B cell (primary cell): Measurements from ENCODE around the gene GALNT10.

Experiments used
- CTCF ChIP-seq: fragments of 200-600 bp; IDR thresholded peaks from one replicate; pipeline ENCODE4 v1.8.0; 2022; ENCODE audit warnings: antibody characterized with exemption, mild to moderate bottlenecking
- EZH2 ChIP-seq: IDR thresholded peaks from 2 replicates; pipeline ENCODE4 v1.6.1; 2012; ENCODE audit warnings: borderline replicate concordance, low read depth, mild to moderate bottlenecking, moderate library complexity, low read length; ENCODE audit not compliant: insufficient read depth, poor library complexity, severe bottlenecking

- TF ChIP-seq CTCF (no peak), EZH2 (no peak)
These were observed 160.6 kb downstream of the GALNT10 start for GRCh38 chr5:154351141-154351540.
